Keratinocyte (primary cell): ENCODE measurements around the gene ANKMY1. TPM values are rescaled to one million over a fixed set of nuclear protein-coding genes. Genes with fewer than 3 reads are reported as not detected.

Experiments
- DNase-seq: peaks from one replicate; pipeline ENCODE4 v3.0.0-alpha.2; 2011; ENCODE audit warnings: low read depth, missing footprints, low spot score
- FAIRE-seq: peaks from 2 replicates; lab custom pipeline; 2011; peaks lifted over from hg19 to GRCh38; lab: Jason Lieb, UNC
- H2AFZ ChIP-seq: 2 replicates; pipeline ENCODE4 v1.6.0; 2012; ENCODE audit warnings: low read length, control low read depth, inconsistent platforms; ENCODE audit not compliant: control insufficient read depth
- H3K27ac ChIP-seq: 2 replicates; pipeline ENCODE4 v1.5.1; 2011; ENCODE audit warnings: low read length; ENCODE audit not compliant: control insufficient read depth, insufficient read depth
- H3K27me3 ChIP-seq: 3 replicates; pipeline ENCODE4 v1.6.0; 2011; ENCODE audit warnings: low read length; ENCODE audit not compliant: control insufficient read depth, insufficient read depth; ENCODE audit errors: extremely low read depth
- H3K36me3 ChIP-seq, 2 experiments: 2 replicates in 1 of 2; 3 replicates in 1 of 2; pipeline ENCODE4 v1.5.1; 2011; ENCODE audit warnings: low read length in 2 of 2, mild to moderate bottlenecking in 1 of 2; ENCODE audit not compliant: control insufficient read depth in 2 of 2, insufficient read depth in 2 of 2; ENCODE audit errors: extremely low read depth in 1 of 2
- H3K4me1 ChIP-seq: 3 replicates; pipeline ENCODE4 v1.5.1; 2011; ENCODE audit warnings: low read length; ENCODE audit not compliant: control insufficient read depth, insufficient read depth; ENCODE audit errors: extremely low read depth
- H3K4me2 ChIP-seq: 3 replicates; pipeline ENCODE4 v1.6.0; 2011; ENCODE audit warnings: low read depth, low read length; ENCODE audit not compliant: control insufficient read depth, insufficient read depth; ENCODE audit errors: extremely low read depth
- H3K4me3 ChIP-seq, 3 experiments: fragments of 200-600 bp in 1 of 3; sonication (generic) in 1 of 3; 2 replicates in 2 of 3; 3 replicates in 1 of 3; pipeline ENCODE4 v1.5.1; 2011 to 2016; ENCODE audit warnings: low read length in 3 of 3, mild to moderate bottlenecking in 3 of 3, control low read depth in 2 of 3, inconsistent platforms in 1 of 3, low read depth in 1 of 3, mixed read lengths in 1 of 3, mixed run types in 1 of 3, moderate library complexity in 1 of 3; ENCODE audit not compliant: control insufficient read depth in 2 of 3, insufficient read depth in 2 of 3; ENCODE audit errors: extremely low read depth in 1 of 3
- H3K79me2 ChIP-seq: 2 replicates; pipeline ENCODE4 v1.6.0; 2012; ENCODE audit warnings: low read length; ENCODE audit not compliant: control insufficient read depth, insufficient read depth
- H3K9ac ChIP-seq: 3 replicates; pipeline ENCODE4 v1.6.0; 2011; ENCODE audit warnings: low read length; ENCODE audit not compliant: control insufficient read depth, insufficient read depth; ENCODE audit errors: extremely low read depth
- H3K9me1 ChIP-seq: 3 replicates; pipeline ENCODE4 v1.6.0; 2011; ENCODE audit warnings: low read length; ENCODE audit not compliant: control insufficient read depth, insufficient read depth; ENCODE audit errors: extremely low read depth
- H3K9me3 ChIP-seq: 2 replicates; pipeline ENCODE4 v1.5.1; 2012; ENCODE audit warnings: low read depth, low read length; ENCODE audit not compliant: control insufficient read depth
- H4K20me1 ChIP-seq: 3 replicates; pipeline ENCODE4 v1.6.0; 2011; ENCODE audit warnings: low read length; ENCODE audit not compliant: control insufficient read depth, insufficient read depth; ENCODE audit errors: extremely low read depth
- EZH2 ChIP-seq: IDR thresholded peaks from one replicate; pipeline ENCODE4 v1.6.1; 2012; ENCODE audit warnings: inconsistent platforms, mild to moderate bottlenecking, low read length, moderate library complexity
- dilution Hi-C: fragments of 300-500 bp; cut with MboI; formaldehyde crosslinking; loops from one replicate; pipeline ENCODE4 v1.7.0; 2020; ENCODE audit warnings: low sequenced_read_pairs; ENCODE audit not compliant: extremely low pct_ligation_motif_present
- polyA plus RNA-seq, 5 experiments: library from polyadenylated mRNA; depleted of rRNA in 3 of 5; stranded (reverse) in 3 of 5; stranded (forward) in 1 of 5; unstranded in 1 of 5; fragments of >200 nt; gene quantifications; 1 replicate in 1 of 5; 2 replicates in 3 of 5; 3 replicates in 1 of 5; pipeline versions ENCODE4 v1.2.1 to v1.2.3, GENCODE V29; 2011 to 2012; ENCODE audit warnings: missing spikeins in 2 of 5, low read depth in 1 of 5, low replicate concordance in 1 of 5
- TF ChIP-seq, protein P1 (sequence below), 3 experiments: IDR thresholded peaks in 1 of 3; conservative IDR thresholded peaks in 1 of 3; optimal IDR thresholded peaks in 1 of 3; 2 replicates in 2 of 3; 3 replicates in 1 of 3; pipeline versions ENCODE3 to v1.5.1; 2011; ENCODE audit warnings: low read length in 3 of 3, mild to moderate bottlenecking in 3 of 3, moderate library complexity in 2 of 3, control low read depth in 1 of 3, inconsistent platforms in 1 of 3; ENCODE audit not compliant: insufficient read depth in 2 of 3; ENCODE audit errors: extremely low read depth in 1 of 3

ANKMY1 gene
- polyA plus RNA-seq, 1 donor (not counting 4 experiments of a cell fraction or from before 2014, with no cell fraction given): 3.3 TPM

GRCh38 chr2:240601061-240601830, 43.5 kb upstream of the ANKMY1 start:
- H3K4me3 ChIP-seq: no peak overlapping the region
- H3K27me3 ChIP-seq: no peaks in the 10 kb centered on the region
- no peaks in the 10 kb centered on the region for H3K9me3 ChIP-seq
- no peak for FAIRE-seq
- dilution Hi-C loops: no loop called here
- no peaks in the 10 kb centered on the region for H3K9me1 ChIP-seq
- H3K4me2 ChIP-seq: no peak overlapping the region
- no peak overlapping the region for H2AFZ ChIP-seq
- no peak overlapping the region for H3K27ac ChIP-seq
- H3K4me1 ChIP-seq: no peaks in the 10 kb centered on the region
- no peak for DNase-seq
- TF ChIP-seq EZH2: no peak
- TF ChIP-seq, protein P1, sequence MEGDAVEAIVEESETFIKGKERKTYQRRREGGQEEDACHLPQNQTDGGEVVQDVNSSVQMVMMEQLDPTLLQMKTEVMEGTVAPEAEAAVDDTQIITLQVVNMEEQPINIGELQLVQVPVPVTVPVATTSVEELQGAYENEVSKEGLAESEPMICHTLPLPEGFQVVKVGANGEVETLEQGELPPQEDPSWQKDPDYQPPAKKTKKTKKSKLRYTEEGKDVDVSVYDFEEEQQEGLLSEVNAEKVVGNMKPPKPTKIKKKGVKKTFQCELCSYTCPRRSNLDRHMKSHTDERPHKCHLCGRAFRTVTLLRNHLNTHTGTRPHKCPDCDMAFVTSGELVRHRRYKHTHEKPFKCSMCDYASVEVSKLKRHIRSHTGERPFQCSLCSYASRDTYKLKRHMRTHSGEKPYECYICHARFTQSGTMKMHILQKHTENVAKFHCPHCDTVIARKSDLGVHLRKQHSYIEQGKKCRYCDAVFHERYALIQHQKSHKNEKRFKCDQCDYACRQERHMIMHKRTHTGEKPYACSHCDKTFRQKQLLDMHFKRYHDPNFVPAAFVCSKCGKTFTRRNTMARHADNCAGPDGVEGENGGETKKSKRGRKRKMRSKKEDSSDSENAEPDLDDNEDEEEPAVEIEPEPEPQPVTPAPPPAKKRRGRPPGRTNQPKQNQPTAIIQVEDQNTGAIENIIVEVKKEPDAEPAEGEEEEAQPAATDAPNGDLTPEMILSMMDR (optimal IDR thresholded peaks at IDR 0.05 in 1 of 3, IDR thresholded peaks at IDR 0.05 in 1 of 3, conservative IDR thresholded peaks at IDR 0.05 in 1 of 3; ENCODE audit: extremely low read depth in 1 of 3, insufficient read depth in 2 of 3, low read length in 3 of 3): no peak
- peaks cover 3% of the 10 kb centered on the region for H4K20me1 ChIP-seq
- H3K9ac ChIP-seq: no peak overlapping the region
- H3K79me2 ChIP-seq: no peaks in the 10 kb centered on the region
- peaks cover 5 to 11% of the 10 kb centered on the region in 2 experiments for H3K36me3 ChIP-seq

GRCh38 chr2:240600451-240600961, 42.7 kb upstream of the ANKMY1 start:
- Histone ChIP-seq H3K79me2 (no peaks in the 10 kb centered on the region), H3K4me2 (no peak overlapping the region), H3K9me1 (no peaks in the 10 kb centered on the region), H3K9me3 (no peaks in the 10 kb centered on the region), H3K9ac (no peak overlapping the region), H3K4me3 (no peak overlapping the region), H4K20me1 (peaks cover 5% of the 10 kb centered on the region), H2AFZ (no peak overlapping the region), H3K27me3 (no peaks in the 10 kb centered on the region), H3K4me1 (no peaks in the 10 kb centered on the region), H3K27ac (no peak overlapping the region), H3K36me3 (peaks cover 6 to 14% of the 10 kb centered on the region in 2 experiments)
- TF ChIP-seq, protein P1 (optimal IDR thresholded peaks at IDR 0.05 in 1 of 3, IDR thresholded peaks at IDR 0.05 in 1 of 3, conservative IDR thresholded peaks at IDR 0.05 in 1 of 3; ENCODE audit: extremely low read depth in 1 of 3, insufficient read depth in 2 of 3, low read length in 3 of 3): no peak
- TF ChIP-seq EZH2: no peak
- no peak for FAIRE-seq
- dilution Hi-C loops: no loop called here
- no peak for DNase-seq
